ENCODE measurements around the gene DGCR6L.
"Not testable (repeated sequence)": the region's sequence is repeated elsewhere in the genome, so short reads cannot be mapped to it uniquely, and the experiment has no call there.

DGCR6L gene

DNA sequence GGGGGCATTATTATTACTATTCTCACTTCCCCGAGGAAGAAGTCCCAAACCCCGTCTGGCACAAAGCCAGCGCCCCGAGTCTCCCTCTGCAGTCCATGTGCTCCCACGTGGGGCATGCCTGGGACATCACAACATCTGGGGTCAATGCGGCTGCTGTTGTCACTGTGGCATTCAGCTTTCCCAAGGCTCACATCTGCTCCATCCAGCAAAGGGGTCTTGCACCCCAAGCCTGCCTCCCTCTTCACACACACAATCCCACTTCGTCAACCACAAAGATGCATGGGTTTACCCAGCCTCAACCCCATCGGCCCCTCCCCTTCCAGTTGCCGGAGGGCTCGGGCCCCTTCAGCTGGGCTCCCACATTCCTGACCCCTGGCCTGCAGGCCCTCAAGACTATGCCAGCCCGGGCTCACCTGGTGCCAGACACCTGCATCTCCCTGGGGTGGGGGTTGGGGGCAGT lies 28.2 kb downstream of the DGCR6L start:
- DNase-seq (ENCODE audit: low read depth), result no peak

DNA sequence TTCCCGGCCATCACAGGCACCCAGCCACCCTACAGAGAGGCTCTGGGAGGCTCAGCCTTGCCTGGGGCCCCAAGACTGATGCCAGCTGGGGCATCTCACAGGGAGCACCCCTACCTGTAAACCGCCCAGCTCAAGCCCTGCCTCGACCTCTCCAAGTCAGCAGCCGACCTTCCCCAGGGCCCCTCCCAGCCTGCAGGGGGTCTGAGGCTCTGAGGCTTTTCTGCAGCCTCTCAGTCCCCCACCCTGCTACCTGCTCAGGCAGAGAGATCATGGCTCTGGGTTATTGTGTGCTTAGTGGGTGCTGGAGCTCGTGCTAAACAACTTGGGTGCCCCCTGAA lies 28.6 kb downstream of the DGCR6L start:
- DNase-seq (ENCODE audit: low read depth), result no peak

DNA sequence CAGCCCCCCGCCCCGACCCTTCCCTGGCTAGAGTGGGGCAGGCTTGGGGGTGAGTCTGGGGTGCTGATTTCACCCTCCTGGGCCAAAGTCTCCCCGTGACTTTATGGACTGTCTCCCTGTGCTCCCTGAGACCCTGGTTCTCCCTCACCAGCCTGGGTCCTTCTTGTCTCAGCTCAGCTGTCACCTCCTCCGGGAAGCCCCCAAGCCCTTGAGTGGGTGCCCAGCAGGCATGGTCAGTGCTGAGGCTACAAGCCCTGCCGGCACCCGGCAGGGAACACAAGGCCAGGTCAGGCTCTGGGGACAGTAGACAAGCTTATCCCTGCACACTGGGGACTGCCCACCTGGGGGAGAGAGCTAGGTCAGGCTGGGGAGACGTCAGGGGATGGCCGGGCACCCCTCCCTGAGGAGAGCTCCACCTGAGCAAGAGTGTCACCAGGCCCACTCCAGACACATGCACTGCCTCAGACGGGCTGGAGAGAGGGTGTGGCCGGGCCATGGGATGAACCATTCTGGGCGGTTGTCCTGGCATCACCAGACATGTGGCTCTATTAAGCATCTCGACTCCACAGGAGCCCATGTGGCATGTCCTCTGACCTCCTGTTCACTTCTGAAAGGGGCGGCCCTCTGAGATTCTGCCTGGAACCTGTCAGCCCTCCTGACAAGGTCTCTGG lies 29.1 kb downstream of the DGCR6L start:
- no peak for DNase-seq (ENCODE audit: low read depth)

DNA sequence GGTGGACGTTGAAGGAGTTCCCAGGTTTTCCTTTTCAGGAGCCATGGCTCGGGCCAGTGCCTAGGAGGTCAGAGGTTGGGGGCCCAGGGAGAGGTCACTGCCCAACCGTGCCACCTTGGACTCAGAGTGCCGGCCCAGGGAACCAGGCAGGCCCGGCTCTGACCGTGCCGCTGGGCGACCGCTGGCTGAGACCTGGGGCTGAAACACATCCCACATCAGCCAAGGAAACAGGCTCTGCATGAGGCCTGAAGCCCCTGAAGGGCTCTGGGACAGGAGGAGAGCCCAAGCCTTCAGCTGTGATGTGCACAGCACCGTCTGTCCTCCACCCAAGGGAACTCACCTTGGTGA lies 29.8 kb downstream of the DGCR6L start:
- DNase-seq (ENCODE audit: low read depth), result no peak

DNA sequence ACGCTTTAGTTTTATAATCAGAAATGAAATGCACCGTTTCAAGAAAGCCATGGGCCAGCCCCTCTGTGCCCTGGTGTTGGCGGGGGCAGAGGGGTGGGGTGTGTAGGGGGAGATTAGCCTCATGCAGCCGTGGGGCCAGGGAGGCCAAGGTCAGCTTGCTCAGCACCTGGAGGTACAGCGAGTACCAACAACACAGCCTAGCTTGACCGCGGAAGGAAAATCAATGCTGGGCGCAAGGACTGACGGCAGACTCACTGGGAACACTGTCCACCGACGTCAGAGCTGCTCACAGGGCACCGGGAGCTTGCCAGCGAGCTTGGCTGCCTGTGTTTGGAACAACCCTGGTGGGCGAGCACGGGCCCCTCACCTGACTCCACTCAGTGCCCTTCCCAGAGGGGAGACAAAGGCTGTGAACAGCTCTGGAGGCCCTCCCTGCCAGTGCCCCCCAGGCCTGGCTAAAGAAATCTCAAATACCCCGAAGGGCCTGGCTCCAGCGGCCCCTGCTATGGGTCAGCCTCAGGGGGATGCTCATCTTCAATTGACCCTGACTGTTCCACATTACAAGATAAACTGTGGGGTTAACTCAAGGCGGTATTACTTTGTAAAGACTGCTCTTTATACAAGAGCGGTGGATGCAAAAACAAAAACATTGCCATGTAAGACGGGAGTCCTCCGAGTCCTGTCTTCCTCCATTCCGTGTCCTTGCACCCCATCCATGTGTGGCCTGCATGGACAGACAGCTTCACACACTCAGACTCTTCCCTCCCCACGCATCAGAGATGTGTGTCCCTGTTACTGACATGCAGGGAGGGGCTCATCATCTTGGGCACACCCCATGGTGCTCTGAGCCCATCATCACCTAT lies 30.4 kb downstream of the DGCR6L start:
- DNase-seq (ENCODE audit: low read depth), result not testable (repeated sequence)

DNA sequence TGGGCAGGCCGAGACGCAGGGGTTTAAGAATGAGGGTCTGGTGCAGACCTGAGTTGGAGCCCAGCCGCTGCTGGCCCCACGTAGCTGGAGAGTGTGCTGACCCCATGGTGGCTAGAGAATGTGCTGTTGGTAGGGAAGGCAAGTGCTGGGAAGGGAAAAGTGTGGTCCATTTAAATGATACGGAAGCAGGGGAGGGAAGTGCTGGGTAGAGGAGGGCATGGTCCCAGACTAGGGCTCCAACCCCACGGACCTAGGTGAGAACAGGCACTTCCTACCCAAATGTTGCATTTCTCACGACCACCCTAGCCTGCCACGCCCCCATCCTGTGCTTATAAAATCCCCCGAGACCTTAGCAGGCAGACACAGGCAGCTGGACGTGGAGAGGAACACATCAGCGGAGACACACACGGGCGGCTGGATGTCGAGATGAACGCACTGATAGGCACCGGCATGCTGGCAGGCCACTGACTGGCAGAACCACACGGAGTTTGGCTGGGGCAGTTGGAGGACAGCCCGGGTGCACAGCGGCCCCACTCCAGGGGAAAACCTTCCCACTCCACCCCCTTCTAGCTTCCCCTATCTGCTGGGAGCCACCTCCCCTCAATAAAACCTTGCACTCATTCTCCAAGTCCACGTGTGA lies 33.0 kb downstream of the DGCR6L start:
- not testable (repeated sequence) for DNase-seq (ENCODE audit: low read depth)

DNA sequence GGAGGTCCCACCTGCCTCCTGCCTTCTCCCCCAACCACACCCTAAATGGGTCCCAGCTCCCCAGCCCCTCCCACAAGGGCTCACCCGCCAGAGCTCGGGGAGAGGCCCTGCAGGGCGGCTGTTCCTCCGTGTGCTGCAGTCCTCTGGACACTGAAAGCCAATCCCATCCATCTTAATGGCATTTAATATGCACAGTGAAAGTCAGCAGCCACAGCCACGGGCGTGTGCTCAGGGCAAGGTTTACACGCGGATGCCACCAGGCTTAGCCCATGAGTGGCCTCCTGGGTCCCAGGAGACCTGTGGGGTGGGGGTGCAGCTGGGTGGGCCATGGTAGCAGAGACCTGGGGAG lies 33.6 kb downstream of the DGCR6L start:
- not testable (repeated sequence) for DNase-seq (ENCODE audit: low read depth)

DNA sequence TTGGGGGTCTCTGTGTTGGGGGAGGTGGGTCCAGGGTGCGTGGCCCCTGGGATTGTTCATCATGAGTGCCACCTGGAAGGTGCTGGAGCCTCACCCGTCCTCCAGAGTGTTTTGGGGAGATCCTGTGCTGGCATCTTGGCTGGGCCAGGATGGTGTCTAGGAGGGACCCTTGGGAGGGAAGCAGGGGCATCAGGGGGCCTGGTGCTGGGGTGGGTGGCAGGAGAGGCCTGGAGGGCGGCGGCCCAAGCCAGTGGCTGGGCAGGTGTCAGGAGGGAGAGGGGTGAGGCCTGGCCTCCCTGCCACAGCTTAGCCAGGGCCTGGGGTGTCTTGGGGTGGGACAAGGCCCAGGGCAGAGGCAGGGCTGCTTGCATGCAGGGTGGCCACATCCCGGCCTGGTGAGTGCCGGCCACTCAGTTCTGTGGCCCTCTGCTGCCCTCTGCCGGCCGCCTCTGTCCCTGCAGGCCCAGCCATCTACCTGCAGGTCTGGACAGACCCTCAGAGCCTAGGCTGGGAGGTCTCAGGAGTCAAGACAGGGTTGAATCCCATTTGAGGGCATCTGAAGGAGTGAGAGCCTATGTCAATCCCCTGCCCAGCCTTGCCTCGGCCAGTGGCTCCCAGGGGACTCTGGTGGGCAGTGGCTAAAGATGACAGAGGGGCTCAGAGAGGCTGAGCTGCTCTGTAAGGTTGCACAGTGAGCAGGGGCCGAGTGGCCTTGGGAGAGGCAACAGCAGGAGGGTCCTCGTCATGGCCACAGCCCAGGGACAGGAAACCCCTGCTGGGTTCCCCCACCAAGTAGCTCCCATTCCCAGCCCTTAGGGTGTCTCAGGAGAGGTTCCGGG lies 34.2 kb downstream of the DGCR6L start:
- peak; percentile 9 for DNase-seq (ENCODE audit: low read depth)

DNA sequence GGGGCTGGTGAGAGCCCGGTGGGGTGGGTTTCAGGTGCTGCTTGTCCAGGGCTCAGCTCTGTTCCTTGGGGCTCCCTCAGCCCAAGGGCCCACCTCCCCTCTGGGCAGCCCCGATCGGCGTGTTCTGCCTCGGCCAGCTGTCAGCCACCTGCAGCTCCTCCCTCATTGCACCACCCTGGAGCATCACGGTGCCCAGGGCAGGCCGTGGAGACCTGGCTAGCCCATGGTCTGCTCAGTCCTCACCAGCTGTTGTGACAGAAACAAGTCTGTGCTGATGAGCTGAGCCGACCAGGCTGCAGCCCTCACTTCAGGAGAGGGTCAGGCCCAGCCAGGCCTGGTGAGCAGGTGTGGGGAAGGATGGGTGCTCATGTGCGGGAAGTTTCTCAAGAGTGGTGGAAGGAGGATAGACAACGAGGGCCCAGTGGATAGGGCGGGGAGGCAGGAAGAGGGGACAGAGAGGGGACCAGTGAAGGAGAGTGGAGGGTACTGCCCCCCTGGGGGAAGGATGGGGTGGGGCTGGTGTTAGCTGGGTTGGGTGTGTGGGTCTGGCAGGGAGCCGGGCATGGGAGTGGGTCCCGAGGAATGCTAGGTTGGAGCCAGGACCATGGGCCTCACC lies 35.3 kb downstream of the DGCR6L start:
- DNase-seq (ENCODE audit: low read depth), result no peak

DNA sequence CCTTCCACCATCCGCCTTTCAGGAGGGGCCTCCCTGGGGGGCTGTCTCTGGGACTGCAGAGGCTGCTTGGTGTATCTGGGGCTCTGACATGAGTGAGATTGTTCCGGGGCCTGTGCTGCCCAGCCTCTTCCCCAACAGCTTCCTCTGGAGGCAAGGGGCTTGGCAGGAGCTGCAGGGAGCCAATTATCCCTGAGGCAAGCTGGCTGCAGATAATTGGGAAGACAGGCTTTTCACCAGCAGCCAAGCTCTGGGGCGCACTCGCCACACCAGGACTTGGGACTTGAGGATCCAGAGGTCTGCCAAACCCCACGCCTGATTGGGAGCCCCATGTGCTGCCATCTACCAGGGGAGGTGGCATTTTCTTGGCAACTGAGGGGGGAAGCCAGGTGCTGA lies 36.2 kb downstream of the DGCR6L start:
- DNase-seq (ENCODE audit: low read depth), result no peak

DNA sequence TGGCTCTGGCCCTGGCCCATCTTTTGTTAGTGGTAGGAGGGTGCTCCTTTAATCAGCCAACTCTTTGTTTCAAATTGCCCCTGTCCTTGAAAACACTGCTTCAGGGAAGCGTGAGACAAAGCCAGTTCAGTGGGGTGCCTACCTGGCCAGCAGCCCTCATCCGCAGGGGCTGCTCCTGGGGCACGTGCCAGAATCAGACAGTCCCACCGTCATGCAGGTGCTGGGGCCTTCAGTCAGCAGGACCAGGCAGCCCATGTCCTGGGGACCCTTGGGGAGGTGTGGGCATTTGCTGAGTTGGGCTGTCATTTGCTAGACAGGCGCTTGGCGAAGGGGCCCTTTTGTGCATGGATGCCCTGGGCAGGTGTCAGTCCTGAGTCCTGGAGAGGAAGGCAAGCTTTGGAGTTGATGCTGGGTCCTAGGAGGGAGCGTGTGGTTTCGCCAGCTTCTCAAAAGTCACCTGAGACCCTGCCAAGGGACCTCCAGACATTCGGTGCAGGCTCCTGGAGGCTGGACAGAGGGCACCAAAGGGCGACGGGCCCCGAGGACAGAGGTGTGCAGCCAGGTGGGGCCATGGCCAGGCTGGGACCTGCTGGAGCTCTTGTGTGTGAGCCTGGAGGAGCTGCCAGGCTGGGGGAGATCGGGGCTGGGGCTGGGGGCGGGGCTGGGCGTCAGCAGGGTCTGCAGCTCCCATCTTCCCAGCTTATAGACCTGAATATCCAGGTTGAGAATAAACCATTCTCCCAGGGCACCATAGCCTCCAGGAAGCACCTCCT lies 36.8 kb downstream of the DGCR6L start:
- DNase-seq (ENCODE audit: low read depth), result no peak

DNA sequence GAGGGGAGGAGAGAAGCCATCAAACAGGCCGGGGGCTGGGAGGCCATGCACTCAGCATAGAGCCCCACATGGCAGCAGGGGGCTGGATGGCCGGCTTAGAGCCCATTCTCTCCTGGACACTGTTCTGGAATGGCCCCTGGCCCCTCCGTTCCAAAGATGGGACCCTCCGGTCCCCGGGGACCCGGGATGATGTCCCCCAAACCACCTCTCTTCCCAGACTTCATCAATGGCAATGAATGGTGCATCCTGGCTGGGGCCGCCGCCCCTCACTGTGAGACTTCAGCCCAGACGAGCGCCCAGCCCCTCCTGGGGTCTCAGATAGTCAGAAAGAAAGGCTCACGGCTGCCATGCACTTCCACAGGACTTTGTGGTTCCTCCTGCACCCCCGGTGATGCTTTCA lies 38.0 kb downstream of the DGCR6L start:
- DNase-seq (ENCODE audit: low read depth), result no peak

DNA sequence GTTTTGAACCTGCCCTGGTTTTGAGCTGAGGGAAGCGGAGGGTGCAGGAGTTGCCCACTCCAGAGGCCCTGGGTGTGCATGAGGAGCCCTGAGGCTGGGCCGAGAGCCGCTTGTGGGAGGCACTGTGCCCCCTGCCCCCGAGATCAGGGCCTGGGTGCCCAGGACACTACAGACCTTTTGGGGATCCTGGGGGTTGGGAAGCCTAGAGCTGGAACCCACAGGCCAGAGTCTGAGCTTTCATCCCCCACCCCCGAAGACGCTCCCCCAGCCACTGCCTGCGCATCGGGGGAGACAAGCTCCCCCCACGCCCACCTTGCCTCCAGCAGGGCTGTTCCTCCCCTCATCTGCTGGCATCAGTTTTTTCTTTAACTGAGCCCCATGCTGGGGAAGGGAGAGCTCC lies 38.4 kb downstream of the DGCR6L start:
- DNase-seq (ENCODE audit: low read depth), result not testable (repeated sequence)

DNA sequence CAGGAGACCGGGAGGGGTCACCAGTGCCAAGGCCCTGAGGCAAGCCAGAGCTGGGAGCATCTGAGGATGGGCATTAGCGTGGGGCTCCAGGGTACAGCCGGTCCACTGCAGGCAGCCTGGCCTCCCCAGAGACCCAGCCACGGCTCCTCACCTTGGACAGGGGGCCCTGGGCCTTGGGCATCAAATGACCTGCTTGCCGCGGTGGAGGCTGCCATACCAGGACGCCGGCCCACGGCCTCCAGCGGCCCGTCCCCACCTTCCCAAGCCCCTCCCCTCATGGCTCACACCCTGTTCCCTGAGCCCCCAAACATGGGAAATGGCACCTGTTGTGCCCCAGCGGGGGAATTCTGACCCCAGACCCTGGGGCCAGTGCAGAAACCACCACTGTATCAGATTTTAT lies 39.0 kb downstream of the DGCR6L start:
- DNase-seq (ENCODE audit: low read depth), result no peak

DNA sequence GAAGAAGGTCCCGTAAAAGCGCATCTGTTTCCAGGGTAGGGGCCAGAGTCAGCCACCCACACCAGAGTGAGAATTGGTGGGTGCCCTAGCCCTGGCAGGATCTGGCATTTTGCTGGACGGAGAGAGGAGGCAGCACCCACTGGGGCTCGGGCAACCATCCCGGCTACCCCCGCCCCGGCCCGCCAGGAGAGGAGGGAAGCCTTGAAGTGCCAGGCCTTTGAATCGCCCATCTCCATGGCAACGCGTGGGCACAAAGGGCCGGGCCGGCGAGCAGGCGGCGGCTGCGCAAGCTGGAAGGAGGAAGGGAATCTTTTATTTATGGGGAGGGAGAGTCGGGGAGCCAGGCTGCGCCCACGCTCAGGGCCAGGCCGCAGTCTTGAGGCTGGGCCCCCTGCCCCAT lies 39.7 kb downstream of the DGCR6L start:
- not testable (repeated sequence) for DNase-seq (ENCODE audit: low read depth)

DNA sequence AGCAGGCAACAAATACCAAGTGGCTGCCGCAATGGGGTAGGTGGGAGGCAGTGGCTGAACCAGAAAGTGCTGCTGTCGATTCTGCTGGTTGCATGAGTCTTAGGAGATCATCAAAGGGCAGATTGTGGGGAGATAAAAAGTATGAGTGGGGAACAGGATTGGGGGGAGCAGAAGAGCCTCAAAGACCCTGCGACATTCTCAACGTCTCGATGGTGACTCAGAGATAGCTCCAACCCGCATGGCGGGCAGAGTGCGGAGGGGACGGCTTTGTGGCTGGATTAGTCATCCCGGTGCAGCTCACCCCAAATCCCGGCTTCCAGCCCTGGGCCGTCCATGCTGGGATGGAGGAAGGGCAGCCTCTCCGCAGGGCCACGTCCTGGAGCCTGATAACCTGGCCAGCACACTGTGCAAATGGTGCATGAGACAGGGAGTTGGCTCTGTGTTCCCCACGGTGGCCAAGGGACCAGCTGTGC lies 40.2 kb downstream of the DGCR6L start:
- peak; percentile 67 for DNase-seq (ENCODE audit: low read depth)

DNA sequence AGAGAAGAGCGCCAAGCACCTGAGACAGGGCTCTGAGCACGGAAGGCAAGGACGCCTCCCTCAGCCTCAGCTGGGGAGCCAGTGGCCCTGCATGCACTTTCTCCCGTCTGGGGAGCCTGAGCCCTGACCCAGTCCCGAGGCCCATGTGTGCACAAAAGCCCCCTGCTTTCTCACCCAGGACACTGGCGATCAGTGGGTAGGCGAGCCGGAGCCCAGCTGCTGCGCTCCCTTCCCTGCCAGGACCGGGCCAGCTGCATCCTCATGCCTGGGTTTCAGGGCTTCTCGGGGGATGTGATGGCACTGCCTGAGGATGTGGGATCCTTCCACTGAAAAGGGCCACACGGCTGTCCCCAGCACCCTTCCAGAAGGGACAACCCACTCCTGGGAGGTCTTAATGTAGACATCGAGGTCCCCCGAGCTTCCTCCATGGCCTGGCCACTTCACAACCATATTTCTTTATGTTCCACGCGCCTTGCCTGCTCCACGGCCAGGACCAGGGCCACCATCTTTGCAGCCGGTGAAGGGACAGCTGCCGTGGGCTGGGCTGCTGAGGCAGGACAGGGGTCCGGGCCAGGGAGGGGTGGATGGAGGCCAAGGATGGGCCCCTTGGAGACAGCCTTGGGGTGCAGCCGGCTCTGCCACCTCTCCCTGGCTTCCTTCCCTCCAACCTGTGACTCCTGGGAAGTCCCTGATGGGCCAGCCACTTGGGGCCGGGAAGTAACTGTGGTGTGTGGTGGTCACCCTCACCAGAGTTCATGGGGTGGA lies 41.0 kb downstream of the DGCR6L start:
- not testable (repeated sequence) for DNase-seq (ENCODE audit: low read depth)

DNA sequence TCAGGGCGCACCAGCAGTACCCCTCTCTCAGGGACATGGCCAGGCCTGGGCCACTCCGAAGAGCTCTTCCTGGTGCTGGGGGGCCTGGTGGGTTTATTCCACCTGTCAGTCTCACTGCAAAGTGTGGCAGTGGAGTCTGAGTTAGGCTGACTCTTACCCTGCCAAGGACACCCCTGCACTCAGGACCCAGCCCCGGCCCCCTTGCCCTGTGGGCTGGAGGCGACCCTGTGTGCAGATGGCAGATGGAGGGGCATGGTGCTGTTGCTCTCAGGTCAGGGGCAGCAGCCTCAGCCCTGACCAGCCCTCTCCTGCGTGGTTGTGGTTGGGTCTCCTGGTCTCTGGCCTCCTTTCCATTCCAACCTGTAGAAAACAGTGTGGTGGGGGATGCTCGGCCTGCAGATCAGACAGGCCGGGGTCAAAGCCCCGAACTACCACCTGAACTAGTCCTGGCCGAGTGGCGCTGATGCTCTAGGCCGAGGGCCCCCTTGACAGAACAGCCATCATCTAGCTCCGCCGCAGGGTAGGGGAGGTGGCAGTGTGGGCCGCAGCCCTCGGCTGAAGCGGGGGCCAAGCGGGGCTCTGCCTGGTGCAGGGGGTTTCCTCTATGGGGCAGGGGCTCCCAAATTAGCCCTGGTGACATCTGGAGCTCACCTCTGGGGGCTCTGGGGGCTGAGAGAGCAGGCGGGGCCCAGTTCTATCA lies 41.8 kb downstream of the DGCR6L start:
- not testable (repeated sequence) for DNase-seq (ENCODE audit: low read depth)

DNA sequence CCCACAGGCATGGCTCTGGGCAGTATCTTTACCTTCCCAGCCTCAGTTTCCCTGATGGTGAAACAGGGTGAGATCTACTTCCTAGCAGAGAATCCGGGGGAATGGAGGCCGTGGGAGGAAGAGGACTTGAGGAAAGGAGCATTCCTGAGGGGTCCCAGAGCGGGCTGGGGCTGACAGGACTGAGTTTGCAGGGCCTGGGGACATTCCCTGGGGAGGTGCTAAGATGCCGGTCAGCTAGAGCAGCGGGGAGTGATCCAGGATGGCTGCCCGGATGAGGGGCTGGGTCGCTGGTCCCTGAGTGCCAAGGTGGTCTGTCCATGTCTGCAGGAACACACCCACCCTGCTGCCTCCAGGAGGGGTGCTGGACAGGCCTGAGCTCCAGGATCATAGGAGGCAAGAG lies 43.4 kb downstream of the DGCR6L start:
- DNase-seq (ENCODE audit: low read depth), result no peak

DNA sequence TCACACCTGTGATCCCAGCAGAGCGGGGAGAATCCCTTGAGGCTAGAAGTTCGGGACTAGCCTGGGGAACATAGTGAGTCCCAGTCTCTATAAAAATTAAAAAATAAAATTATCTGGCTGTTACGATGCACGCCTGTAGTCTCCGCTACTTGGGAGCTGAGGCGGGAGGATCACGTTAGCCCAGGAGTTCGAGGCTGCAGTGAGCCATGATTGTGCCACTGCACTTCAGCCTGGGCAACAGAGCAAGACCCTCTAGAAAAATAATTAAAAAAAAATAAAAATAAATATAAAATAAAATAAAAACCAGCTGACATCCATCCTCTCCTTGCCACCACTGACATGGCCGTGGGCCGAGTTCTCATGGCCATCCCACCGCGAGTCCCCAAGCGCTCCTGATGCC lies 44.0 kb downstream of the DGCR6L start:
- no peak for DNase-seq (ENCODE audit: low read depth)

All from amniotic epithelial cell (primary cell).